ENCODE results near the gene SHOC1.

SHOC1 gene

DNA sequence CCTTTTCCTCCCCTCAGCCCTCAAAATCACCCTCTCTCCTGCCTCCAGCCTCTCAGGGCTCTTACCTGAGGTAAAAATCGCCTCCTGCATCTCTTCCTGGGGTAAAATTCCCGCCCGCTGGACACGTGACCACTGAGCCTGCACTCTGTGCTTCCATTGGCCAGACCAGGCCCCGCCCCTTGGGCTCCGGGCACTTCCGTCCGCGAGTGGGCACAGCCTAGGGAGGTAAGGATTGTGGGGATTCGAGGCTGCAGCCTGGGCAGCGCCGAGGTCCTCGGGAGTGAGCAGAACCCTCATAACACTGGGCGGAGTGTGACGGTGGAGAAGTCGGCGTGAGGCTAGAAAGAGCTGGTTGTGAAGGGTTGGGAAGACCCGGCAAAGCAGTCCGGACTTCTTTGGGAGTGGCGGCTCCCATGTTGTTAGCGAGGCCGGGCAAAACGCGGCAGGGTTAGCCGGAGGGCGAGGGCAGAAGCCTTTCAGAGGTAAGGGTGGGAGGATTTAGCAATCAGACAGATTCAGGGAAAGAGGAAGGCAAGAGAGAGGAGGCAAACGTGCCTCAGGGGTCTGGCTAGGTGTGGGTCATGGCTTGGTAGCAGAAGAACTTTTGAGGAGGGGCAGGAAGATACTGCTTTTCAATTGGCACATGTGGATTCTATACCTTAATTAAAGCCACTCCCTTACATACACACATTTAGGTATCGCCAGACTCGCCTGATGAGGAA is at the start of gene SHOC1:
TSS of gene SHOC1 (minus strand) at position 103 of the 722 bp plus-strand sequence. CDS start 3,519 bp downstream, outside the sequence.
- no peaks in the 10 kb centered on the region for H3K4me1 ChIP-seq
- no peaks in the 10 kb centered on the region for H4K20me1 ChIP-seq
- peaks cover 12 to 25% (median 18%) of the 10 kb centered on the region in 11 experiments; a peak in 20 of 22 replicates for H3K9me3 ChIP-seq (replicated peaks in 1 of 11)
- H3K27ac ChIP-seq, result no peak within 1 kb of the TSS
- H3K27me3 ChIP-seq, result no peaks in the 10 kb centered on the region
- H3K4me3 ChIP-seq, result no peak within 1 kb of the TSS
- H3K4me2 ChIP-seq, result no peak within 1 kb of the TSS
- no peak within 1 kb of the TSS for H3K9ac ChIP-seq
- no peak for TF ChIP-seq Cebpa-rat (IDR thresholded peaks at IDR 0.05)
- peaks cover 0 to 28% (median 6%) of the 10 kb centered on the region in 11 experiments; a peak in 9 of 22 replicates for H3K36me3 ChIP-seq

DNA sequence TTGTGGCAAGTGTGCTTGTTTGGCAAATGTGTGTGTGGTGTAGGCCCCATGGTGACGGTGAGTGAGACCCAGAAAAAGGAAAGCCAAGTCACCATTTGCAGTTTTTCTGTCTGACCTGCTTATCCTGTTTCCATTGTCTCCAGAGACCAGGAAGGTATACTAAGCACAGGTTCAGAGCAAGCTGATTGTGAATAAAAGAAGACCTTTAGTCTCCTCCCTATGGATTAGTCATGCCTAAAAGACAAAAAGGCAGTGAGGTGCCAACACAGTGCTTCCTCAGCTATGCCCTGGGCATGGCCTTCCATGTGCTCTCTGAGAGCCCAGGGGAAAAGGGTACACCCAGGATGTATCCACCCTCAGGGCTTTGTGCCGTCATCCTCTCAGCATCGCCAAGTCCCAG is 49.2 kb upstream of the SHOC1 start:
- H3K4me3 ChIP-seq, result no peak overlapping the region
- H3K9me3 ChIP-seq (replicated peaks in 1 of 11), result peaks cover 3 to 25% (median 13%) of the 10 kb centered on the region in 11 experiments; a peak in 16 of 22 replicates
- peaks cover 0 to 5% (median 0%) of the 10 kb centered on the region in 11 experiments; a peak in 2 of 22 replicates for H3K36me3 ChIP-seq
- peak overlapping the region in 1 of 11 experiments; percentile 18; a peak in 1 of 22 replicates for H3K4me2 ChIP-seq
- no peaks in the 10 kb centered on the region for H3K27me3 ChIP-seq
- H3K4me1 ChIP-seq, result peaks cover 23 to 53% (median 35%) of the 10 kb centered on the region in 10 experiments
- H4K20me1 ChIP-seq, result no peaks in the 10 kb centered on the region
- no peak for TF ChIP-seq Cebpa-rat (IDR thresholded peaks at IDR 0.05)
- no peak overlapping the region for H3K9ac ChIP-seq
- H3K27ac ChIP-seq, result no peak overlapping the region

DNA sequence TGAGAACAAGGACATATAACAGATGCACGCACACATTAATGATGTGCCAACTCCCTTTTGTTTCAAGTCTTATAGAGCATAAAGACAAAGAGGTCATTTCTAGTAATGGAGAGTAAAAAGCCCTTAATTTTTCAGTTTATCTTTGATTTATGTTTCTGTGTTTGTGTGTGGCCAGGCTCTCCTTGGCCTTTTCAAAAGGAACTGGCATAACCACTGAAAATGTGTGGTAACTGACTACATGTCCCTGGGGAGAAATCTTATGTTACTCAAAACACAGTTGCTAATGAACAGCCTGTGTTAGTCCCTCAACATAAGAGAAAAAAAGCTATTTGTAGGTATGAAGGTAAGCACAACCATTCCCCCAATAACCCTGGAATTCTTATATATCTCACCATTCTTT is 47.6 kb upstream of the SHOC1 start:
- H3K9me3 ChIP-seq (replicated peaks in 1 of 11), result peaks cover 3 to 13% (median 7%) of the 10 kb centered on the region in 11 experiments; a peak in 16 of 22 replicates
- H3K4me2 ChIP-seq, result peak overlapping the region; percentile 18 to 83 (median 60); a peak in 21 of 22 replicates
- peaks cover 0 to 5% (median 0%) of the 10 kb centered on the region in 11 experiments; a peak in 2 of 22 replicates for H3K36me3 ChIP-seq
- peak overlapping the region in 2 of 11 experiments; percentile 0 to 8; a peak in 1 of 22 replicates for H3K9ac ChIP-seq
- peaks cover 29 to 59% (median 39%) of the 10 kb centered on the region in 10 experiments for H3K4me1 ChIP-seq
- no peaks in the 10 kb centered on the region for H4K20me1 ChIP-seq
- peak overlapping the region in 7 of 11 experiments; percentile 21 to 65 (median 47); a peak in 11 of 22 replicates for H3K27ac ChIP-seq
- H3K27me3 ChIP-seq, result no peaks in the 10 kb centered on the region
- TF ChIP-seq Cebpa-rat (IDR thresholded peaks at IDR 0.05), result no peak; a peak in 1 of 22 replicates
- no peak overlapping the region for H3K4me3 ChIP-seq

DNA sequence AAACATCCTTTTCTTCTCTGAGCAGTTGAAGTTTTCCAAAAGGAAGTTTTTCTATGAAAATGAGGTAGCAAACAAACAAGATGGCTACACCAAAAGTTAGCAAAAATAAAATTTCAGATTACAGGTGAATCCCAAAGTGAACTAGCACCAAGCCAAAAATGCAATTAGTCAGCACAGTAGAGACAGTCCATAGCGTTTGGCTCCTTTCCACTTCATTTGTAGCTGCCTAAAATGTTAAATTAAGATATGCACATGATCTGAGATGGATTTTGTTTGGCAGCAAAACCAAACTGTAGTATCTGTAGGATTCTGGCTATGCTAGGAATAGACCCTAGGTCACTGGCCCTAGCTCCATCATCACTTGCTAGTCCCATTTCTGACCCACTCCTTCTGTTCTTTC is 45.7 kb upstream of the SHOC1 start:
- Histone ChIP-seq H3K4me3 (no peak overlapping the region), H3K36me3 (no peaks in the 10 kb centered on the region), H3K27me3 (no peaks in the 10 kb centered on the region), H3K9me3 (replicated peaks in 1 of 11) (peaks cover 0 to 6% (median 0%) of the 10 kb centered on the region in 11 experiments; a peak in 1 of 22 replicates), H3K9ac (no peak overlapping the region), H3K4me2 (peak overlapping the region in 1 of 11 experiments; percentile 9; a peak in 1 of 22 replicates), H3K4me1 (peaks cover 29 to 59% (median 40%) of the 10 kb centered on the region in 10 experiments), H3K27ac (no peak overlapping the region), H4K20me1 (no peaks in the 10 kb centered on the region)
- TF ChIP-seq Cebpa-rat (IDR thresholded peaks at IDR 0.05), result no peak

DNA sequence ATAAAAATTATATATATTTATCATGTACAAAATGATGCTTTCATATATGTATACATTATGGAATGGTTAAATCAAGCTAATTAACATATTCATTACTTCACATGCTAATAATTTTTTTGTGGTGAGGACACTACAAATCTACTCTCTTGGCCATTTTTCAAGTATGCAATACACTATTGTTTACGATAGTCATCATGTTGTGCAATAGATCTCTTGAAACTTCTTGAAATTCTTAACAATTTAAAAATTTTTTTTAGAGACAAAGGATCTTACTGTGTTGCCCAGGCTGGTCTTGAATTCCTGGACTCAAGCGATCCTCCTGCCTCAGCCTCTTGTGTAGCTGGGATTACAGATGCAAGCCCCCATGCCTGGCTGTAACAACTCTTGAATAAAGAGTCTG is 45.2 kb upstream of the SHOC1 start:
- no peak overlapping the region for H3K27ac ChIP-seq
- peak in 1 of 11 experiments; percentile 39; a peak in 1 of 22 replicates for TF ChIP-seq Cebpa-rat (IDR thresholded peaks at IDR 0.05)

DNA sequence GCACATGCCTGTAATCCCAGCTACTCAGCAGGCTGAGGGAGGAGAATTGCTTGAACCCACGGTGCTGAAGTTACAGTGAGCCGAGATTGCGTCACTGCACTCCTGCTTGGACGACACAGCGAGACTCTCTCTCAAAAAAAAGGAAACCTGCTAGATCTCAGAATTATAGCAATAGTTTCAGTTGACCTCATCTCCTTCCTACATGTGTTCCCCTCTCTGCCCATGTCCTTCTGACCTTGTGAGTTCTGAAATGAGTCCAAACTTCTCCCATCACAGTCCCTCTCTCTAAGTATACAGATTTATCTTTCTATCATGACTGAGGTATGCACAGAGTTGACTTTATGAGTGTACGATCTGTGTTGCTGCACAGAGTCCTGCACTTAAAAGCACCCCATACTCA is 44.6 kb upstream of the SHOC1 start:
- H3K36me3 ChIP-seq, result no peaks in the 10 kb centered on the region
- peak in 7 of 11 experiments; percentile 29 to 76 (median 49); a peak in 8 of 22 replicates for TF ChIP-seq Cebpa-rat (IDR thresholded peaks at IDR 0.05)
- peak overlapping the region in 2 of 11 experiments; percentile 23 to 30; a peak in 4 of 22 replicates for H3K27ac ChIP-seq
- peaks cover 0 to 5% (median 0%) of the 10 kb centered on the region in 11 experiments; a peak in 1 of 22 replicates for H3K9me3 ChIP-seq (replicated peaks in 1 of 11)
- peaks cover 29 to 59% (median 40%) of the 10 kb centered on the region in 10 experiments for H3K4me1 ChIP-seq
- H4K20me1 ChIP-seq, result no peaks in the 10 kb centered on the region
- H3K4me3 ChIP-seq, result no peak overlapping the region
- H3K9ac ChIP-seq, result no peak overlapping the region
- no peaks in the 10 kb centered on the region for H3K27me3 ChIP-seq
- H3K4me2 ChIP-seq, result peak overlapping the region; percentile 32 to 64 (median 55); a peak in 21 of 22 replicates

More for the DNA sequence above, 45.2 kb upstream of the SHOC1 start:
- no peak overlapping the region for H3K4me3 ChIP-seq
- no peaks in the 10 kb centered on the region for H3K36me3 ChIP-seq
- H3K4me1 ChIP-seq, result peaks cover 29 to 59% (median 40%) of the 10 kb centered on the region in 10 experiments
- no peaks in the 10 kb centered on the region for H3K27me3 ChIP-seq
- peak overlapping the region in 1 of 11 experiments; percentile 9; a peak in 1 of 22 replicates for H3K4me2 ChIP-seq
- no peaks in the 10 kb centered on the region for H4K20me1 ChIP-seq
- peaks cover 0 to 6% (median 0%) of the 10 kb centered on the region in 11 experiments; a peak in 1 of 22 replicates for H3K9me3 ChIP-seq (replicated peaks in 1 of 11)
- no peak overlapping the region for H3K9ac ChIP-seq

DNA sequence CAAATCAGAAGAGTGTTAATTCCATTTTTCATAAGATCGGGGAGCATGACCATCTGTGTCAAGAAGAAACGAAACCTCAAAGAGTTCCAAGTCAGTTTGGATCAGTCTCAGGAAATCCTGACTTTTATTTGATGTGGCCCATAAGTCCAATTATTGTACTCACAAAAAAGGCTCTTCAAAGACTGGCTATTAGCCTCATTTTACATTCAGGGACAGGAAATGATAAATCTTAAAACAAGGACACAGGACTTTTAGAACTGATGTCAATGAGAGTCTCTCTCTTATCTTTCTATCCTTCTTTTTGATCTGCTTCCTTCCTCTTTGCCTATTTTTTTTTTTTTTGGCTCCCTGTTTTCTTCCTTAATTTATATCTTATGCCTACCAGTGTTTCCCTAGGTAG is 43.7 kb upstream of the SHOC1 start:
- Histone ChIP-seq H3K27ac (no peak overlapping the region), H3K4me3 (no peak overlapping the region), H3K4me2 (peak overlapping the region; percentile 32 to 64 (median 55); a peak in 21 of 22 replicates), H3K4me1 (peaks cover 29 to 55% (median 40%) of the 10 kb centered on the region in 10 experiments), H3K36me3 (no peaks in the 10 kb centered on the region), H3K9me3 (replicated peaks in 1 of 11) (no peaks in the 10 kb centered on the region), H3K9ac (no peak overlapping the region), H4K20me1 (no peaks in the 10 kb centered on the region), H3K27me3 (no peaks in the 10 kb centered on the region)
- TF ChIP-seq Cebpa-rat (IDR thresholded peaks at IDR 0.05), result no peak

DNA sequence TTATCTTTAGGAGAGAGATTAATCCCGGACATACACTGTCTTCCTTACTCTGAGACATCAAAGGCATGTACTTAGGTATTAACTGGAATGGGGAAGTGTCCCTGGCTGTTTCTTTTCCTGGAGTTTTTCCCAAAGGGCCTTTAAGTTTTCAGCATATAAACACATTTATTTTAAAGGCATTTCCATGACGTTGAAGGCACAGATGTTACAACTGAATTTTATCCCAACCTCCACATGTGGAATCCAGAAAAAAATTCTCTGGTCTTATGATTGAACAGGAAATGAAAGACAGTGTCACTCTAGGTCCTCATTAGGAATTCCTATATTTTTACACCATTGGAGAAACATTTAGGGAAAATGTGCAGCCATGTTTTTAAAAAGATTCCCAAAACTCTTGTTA is 41.6 kb upstream of the SHOC1 start:
- no peaks in the 10 kb centered on the region for H3K9me3 ChIP-seq (replicated peaks in 1 of 11)
- no peak overlapping the region for H3K27ac ChIP-seq
- H3K9ac ChIP-seq, result no peak overlapping the region
- no peaks in the 10 kb centered on the region for H4K20me1 ChIP-seq
- no peak overlapping the region for H3K4me3 ChIP-seq
- H3K27me3 ChIP-seq, result no peaks in the 10 kb centered on the region
- H3K4me1 ChIP-seq, result peaks cover 16 to 34% (median 20%) of the 10 kb centered on the region in 10 experiments
- no peak for TF ChIP-seq Cebpa-rat (IDR thresholded peaks at IDR 0.05)
- no peak overlapping the region for H3K4me2 ChIP-seq
- H3K36me3 ChIP-seq, result no peaks in the 10 kb centered on the region

DNA sequence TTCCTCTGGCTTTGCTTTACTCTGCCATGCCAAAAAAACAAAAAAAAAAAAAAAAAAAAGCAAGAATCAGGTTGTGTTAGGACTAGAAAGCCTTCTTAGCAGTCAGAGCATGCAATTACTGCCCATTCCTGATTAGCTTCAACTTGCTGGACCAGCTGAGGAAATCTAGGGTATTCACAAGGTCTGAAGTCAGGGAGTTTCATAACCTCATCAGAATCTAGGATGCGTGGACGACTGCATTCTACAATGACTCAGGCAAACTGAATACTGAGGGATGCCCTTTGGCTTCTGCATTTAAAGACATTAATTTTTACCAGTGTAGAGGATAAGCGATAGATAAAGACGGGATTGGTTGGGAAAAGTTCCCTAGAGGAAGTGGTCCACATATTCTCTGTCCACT is 39.2 kb upstream of the SHOC1 start:
- Histone ChIP-seq H3K36me3 (no peaks in the 10 kb centered on the region), H3K4me1 (peaks cover 8 to 18% (median 12%) of the 10 kb centered on the region in 10 experiments), H4K20me1 (no peaks in the 10 kb centered on the region), H3K9ac (no peak overlapping the region), H3K4me2 (0 out of 22 replicates have a peak overlapping the region, but pooled peaks of 1 of the 11 experiments have one; percentile 3), H3K4me3 (no peak overlapping the region), H3K27ac (no peak overlapping the region), H3K9me3 (replicated peaks in 1 of 11) (no peaks in the 10 kb centered on the region), H3K27me3 (no peaks in the 10 kb centered on the region)
- TF ChIP-seq Cebpa-rat (IDR thresholded peaks at IDR 0.05), result no peak

Measured in BLaER1 treated with 17β-estradiol and CSF1 and Interleukin-3, amounts not matched to agents 10 nM and 100 nM (cell line).